ENCODE results near the gene SLC9A8. TPM values are rescaled to one million over a fixed set of nuclear protein-coding genes. Genes with fewer than 3 reads are reported as not detected.

SLC9A8 gene
- total and polyA plus RNA-seq, 2 of the 8 experiments (the other 6 are each of a cell fraction or from before 2014, with no cell fraction given) = 3.2 to 6.2 TPM

DNA sequence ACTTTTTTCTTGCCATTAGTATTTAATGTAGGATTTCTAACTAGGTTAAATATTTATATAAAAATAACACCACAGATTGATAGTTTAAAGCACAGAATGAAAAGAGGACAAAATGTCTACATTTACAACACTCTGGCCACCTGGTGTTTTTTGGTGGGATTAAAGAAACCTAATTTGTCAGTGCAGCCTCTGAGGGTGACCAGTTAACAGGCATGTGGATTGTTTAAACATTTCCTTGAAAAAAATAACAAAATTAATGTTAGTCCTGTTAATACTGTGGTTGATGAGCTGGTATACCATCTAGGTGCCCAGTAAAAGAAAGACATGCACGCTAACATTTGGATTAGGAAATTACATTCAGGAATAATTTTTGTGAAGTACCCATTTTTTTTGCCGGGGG is 8.8 kb downstream of the SLC9A8 start (continued):
- TF ChIP-seq RBBP5 (IDR thresholded peaks at IDR 0.05; ENCODE audit: borderline replicate concordance, low read depth, low read length) (no peak), TAF7 (optimal IDR thresholded peaks at IDR 0.05; ENCODE audit: borderline replicate concordance, low read depth, low read length) (no peak), POLR2AphosphoS5 (IDR thresholded peaks at IDR 0.05; ENCODE audit: low read depth, low read length) (no peak), KDM5A (IDR thresholded peaks at IDR 0.05; ENCODE audit: low read length) (no peak), SRF (IDR thresholded peaks at IDR 0.05; ENCODE audit: low read depth, low read length) (no peak), SIN3A (conservative IDR thresholded peaks at IDR 0.05 in 1 of 2, IDR thresholded peaks at IDR 0.05 in 1 of 2; ENCODE audit: low read depth in 1 of 2, low read length in 2 of 2) (no peak)

Measured in H1 (cell line).